GM20000 (cell line): ENCODE measurements around the gene NFATC3.
A peak's percentile ranks its signal among the peaks of the same experiment; 100 is the strongest.

Experiments used
- DNase-seq: peaks from one replicate; pipeline ENCODE4 v3.0.0; 2012; ENCODE audit warnings: low spot score
- CTCF ChIP-seq: IDR thresholded peaks from 2 replicates; pipeline ENCODE4 v1.5.1; 2012; ENCODE audit warnings: mild to moderate bottlenecking, control low read depth; ENCODE audit errors: extremely low read depth, missing control alignments

Gene NFATC3

GRCh38 chr16:68219725-68220351, 134.7 kb downstream of the NFATC3 start:
- no peak for DNase-seq
- no peak for TF ChIP-seq CTCF

GRCh38 chr16:68223072-68223471, 137.9 kb downstream of the NFATC3 start:
- no peak for TF ChIP-seq CTCF

GRCh38 chr16:68226116-68226515, 140.9 kb downstream of the NFATC3 start:
- no peak for DNase-seq
- TF ChIP-seq CTCF, result no peak

More at GRCh38 chr16:68223072-68223471, 137.9 kb downstream of the NFATC3 start:
- no peak for DNase-seq

GRCh38 chr16:68227183-68227793, 142.1 kb downstream of the NFATC3 start:
- DNase-seq, result peak; percentile 40
- no peak for TF ChIP-seq CTCF

GRCh38 chr16:68227850-68228553, 142.8 kb downstream of the NFATC3 start:
- TF ChIP-seq CTCF, result no peak
- peak; percentile 10 for DNase-seq

GRCh38 chr16:68228652-68229051, 143.5 kb downstream of the NFATC3 start:
- peak; percentile 3 for DNase-seq
- no peak for TF ChIP-seq CTCF
